Measurements from ENCODE around the gene ANKRD22.
"Not testable (repeated sequence)": the region's sequence is repeated elsewhere in the genome, so short reads cannot be mapped to it uniquely, and the experiment has no call there.

Gene ANKRD22

DNA sequence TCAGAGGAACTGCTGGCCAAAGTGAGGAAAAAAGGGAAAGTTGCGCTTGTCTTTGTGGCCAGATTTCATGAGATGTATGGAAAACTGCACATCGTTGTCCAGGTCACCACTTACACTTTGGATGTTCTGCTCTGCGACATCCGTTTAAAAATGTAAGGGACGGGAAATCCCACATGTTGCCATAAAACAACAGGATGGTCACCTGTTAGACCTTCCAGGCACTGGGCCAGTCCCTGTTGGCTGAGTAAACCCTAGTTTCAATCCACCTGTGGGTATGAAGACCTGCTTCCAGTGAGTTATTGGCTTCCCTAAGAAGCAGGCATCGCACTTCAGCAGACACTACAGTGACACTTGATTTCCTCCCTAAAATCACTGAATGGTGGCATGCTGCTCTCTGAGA is 25.7 kb upstream of the ANKRD22 start:
- DNase-seq (ENCODE audit: low read depth): no peak

DNA sequence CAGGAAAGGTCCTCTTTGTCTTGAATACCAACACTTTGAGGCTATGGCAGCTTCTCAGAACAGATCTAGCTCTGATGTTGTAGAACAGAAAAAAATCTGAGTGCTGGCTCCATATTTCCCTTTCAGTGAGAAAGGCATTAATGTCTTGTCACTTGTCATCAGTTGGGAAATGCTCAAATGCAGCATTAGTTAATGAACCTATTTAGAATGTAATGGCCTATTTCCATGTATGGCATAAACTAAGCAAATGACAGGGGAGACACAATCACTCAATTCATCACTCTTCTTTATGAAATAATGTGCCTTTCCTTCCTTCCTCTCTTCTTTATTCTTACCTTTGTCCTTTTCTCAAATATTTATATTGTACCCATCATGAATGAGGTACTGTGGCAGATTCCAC is 23.4 kb upstream of the ANKRD22 start:
- DNase-seq (ENCODE audit: low read depth): no peak

- no peak for DNase-seq (ENCODE audit: low read depth)
Observed at GRCh38 chr10:88874281-88874680, 22.6 kb upstream of the ANKRD22 start.

GRCh38 chr10:88873757-88874156 is 22.1 kb upstream of the ANKRD22 start:
- DNase-seq (ENCODE audit: low read depth): no peak

DNA sequence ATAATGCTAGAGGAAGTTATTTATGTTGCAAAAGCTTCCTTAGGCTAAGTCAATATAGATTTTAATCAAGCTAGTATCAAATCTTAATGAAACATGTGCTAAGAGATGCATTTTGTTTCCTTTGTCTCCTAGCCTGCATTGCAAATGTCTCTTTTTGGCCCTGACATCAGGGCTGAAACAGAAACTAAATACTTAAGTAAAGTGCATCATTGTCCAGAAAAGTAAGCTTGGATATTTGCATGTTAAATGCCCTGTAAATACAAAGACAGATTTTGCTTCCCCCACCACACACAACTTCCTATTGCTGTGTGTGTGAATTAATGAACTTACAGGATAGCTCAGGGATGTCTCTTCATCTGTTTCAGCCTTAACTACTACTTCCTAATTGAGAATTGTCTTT is 18.4 kb upstream of the ANKRD22 start:
- no peak for DNase-seq (ENCODE audit: low read depth)

DNA sequence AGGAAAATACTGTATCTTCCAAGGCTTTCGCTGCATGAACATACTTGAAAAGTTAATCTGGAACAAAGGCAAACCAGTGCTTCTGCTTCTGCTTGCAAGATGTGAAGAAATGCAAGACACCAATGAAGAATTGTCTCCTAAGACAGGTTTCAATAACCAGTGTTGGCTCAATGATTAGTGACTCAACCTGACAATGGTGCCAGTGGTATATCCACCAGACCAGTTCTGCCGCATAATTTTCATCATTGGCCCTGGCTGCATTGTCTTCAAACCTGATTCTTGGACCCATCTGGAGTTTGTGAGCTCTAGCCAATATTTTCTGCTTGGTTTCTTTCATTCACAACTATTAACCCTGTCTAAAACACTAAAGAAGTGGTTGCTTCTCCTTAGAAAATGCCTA is 14.8 kb upstream of the ANKRD22 start:
- no peak for DNase-seq (ENCODE audit: low read depth)

DNA sequence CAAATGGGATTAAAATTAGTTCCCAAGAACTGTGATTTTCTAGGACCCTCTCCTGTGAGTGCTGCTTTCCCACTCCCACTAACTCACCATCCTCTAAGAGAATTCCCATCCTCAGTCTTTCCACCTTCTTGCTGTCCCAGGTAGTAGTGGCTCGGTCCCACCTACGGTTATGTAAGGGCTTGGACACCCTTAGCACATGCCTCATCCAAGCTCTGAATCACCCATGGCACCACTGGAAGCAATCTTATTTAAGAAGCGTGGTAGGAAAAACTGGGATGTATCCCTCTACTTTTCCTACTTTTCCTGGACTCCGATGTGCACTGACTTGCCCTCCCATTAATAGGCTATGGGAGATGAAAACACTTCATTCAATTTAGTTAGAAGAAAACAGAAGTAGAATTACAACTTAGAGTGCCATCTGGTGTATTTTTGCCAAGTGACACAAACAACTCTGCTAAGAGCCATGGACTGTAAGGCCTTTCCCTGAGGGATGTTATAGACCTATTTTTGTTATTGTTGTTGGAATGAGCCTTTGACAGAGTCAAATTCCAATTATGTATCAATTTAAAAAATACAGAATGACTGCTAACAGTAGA is 13.7 kb upstream of the ANKRD22 start:
- DNase-seq (ENCODE audit: low read depth): no peak

GRCh38 chr10:88861036-88861435 is 9.4 kb upstream of the ANKRD22 start:
- no peak for DNase-seq (ENCODE audit: low read depth)

- no peak for DNase-seq (ENCODE audit: low read depth)
Observed at GRCh38 chr10:88858491-88858890, 6.8 kb upstream of the ANKRD22 start.

GRCh38 chr10:88857831-88858230 is 6.2 kb upstream of the ANKRD22 start:
- no peak for DNase-seq (ENCODE audit: low read depth)

- no peak for DNase-seq (ENCODE audit: low read depth)
Observed at GRCh38 chr10:88854684-88855083, 3.0 kb upstream of the ANKRD22 start.

DNA sequence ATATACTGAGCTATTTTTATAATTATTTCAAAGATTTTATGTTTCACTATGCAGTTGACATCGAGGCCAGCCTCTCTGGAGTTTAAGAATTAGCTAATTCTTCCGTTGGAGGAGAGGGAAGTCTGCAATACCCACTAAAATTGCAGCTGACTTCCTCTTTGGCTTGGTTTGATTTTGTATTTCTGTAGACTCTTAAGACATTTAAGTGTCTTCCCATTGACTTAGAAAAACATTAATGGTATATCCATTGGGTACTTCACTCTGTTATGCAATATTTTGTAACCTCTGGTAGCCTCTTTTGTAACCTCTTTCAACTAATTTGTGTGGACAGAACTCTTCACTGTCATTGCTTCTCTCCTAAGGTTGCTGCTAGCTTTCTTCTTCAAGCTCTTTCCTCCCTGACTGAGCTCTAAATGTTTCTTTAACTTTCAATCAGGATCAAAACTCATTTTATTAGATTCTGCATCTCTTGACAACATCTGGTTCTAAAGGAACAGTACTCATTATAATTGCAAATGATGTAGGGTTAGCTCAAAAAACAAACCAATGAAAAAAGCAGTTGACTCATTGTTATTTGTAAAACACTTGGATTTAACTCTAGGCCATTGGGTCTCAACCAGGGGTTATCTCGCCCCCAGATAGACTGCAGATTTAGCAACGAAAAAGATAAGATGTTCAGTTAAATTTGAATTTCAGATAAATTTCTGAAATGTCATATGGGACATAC is 1.7 kb upstream of the ANKRD22 start:
- DNase-seq (ENCODE audit: low read depth): no peak

DNA sequence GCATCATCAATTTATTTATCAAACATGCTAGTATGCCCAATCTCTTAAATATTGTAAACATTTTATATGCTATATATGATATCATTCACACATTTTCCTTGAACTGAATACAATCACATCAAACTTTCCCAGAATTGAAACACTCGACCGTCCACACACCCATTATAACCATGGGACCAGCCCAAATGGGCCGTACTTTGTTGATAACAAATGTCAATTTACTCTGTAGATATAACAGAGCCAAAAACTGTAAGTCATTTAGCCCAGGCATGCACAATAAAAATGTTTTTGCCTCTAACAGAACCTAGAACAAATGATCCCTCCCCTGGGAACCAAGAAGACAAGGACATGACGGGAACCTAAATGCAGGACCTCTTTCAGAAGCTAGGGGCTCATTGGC is 683 bp upstream of the ANKRD22 start:
- DNase-seq (ENCODE audit: low read depth): no peak

- DNase-seq (ENCODE audit: low read depth): no peak
Observed at GRCh38 chr10:88850712-88851111, 932 bp downstream of the ANKRD22 start.

- no peak for DNase-seq (ENCODE audit: low read depth)
Observed at GRCh38 chr10:88849234-88849633, 2.4 kb downstream of the ANKRD22 start.

DNA sequence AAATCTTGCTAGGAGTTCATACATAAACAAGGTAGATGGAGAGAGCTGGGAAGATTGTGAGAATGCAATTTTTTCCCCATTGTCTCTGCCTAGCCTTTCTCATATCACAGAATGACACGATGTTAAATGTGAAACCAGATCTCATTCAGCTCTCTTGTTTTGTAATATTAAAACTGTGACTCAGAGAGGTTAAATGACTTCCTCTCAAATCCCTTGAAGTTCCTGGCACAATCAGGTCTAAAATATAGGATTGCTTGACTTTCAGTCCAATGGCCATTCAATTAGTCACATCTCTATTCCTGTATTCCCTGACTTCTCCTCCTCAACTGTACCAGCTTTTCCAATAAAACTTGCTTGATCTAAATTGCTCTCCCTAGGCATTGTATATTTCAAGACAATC is 3.1 kb downstream of the ANKRD22 start:
- DNase-seq (ENCODE audit: low read depth): no peak

DNA sequence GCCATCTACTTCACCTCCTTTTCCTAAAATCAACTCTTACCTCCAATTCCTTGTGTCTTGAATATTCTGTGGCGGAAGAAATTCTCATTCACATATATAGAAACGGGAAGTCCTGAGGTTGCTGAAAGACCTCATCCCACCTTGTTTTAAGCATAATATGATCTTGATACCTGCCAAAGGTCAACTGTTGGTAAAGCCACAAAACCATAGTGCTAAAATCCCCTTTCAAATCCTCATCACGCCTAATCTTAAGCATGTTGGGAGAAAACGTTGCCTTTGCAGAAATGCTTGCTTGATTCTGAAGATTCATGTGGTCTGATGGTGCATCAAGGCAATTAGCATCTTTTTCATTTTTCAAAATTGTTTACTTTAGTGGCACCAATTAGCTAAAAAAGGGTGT is 8.5 kb downstream of the ANKRD22 start:
- DNase-seq (ENCODE audit: low read depth): no peak

- no peak for DNase-seq (ENCODE audit: low read depth)
Observed at GRCh38 chr10:88841316-88842111, 10.1 kb downstream of the ANKRD22 start.

DNA sequence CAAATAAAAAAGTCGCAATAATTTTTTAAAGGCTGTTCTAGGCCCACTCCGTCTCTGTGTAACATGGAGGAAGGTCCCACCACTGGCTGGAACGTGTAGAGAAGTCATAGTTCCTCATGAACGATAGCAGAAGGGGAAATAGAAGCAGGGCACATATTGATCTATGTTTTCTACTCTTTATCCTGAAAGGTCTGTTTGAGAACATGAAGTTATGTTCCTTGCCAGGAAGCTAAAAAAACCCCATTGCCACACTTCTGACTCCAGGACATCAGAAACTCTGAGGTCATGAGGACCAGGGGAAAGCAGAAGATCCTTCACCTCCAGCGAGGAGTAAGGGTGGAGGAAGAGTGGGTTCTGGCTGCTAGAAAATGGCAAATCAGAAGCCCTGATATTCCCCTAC is 10.8 kb downstream of the ANKRD22 start:
- DNase-seq (ENCODE audit: low read depth): no peak

DNA sequence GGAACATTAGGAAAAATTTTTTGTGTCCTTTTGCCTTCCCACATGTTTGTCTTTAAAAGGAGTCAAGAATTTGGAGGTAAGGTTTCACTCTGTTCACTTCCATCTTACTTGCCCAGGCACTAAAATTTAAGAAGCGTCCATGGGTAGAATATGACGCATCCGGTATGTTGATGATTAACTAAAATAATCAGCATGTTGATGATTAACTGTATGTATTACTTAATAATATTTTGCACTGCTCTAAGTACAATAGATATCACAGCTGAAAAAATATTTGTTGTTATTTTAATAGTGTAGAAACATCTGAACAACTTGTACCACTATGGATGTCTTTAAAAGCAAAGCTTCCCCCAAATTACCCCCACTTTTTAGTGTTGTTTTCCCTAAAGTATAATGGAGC is 11.5 kb downstream of the ANKRD22 start:
- DNase-seq (ENCODE audit: low read depth): no peak

DNA sequence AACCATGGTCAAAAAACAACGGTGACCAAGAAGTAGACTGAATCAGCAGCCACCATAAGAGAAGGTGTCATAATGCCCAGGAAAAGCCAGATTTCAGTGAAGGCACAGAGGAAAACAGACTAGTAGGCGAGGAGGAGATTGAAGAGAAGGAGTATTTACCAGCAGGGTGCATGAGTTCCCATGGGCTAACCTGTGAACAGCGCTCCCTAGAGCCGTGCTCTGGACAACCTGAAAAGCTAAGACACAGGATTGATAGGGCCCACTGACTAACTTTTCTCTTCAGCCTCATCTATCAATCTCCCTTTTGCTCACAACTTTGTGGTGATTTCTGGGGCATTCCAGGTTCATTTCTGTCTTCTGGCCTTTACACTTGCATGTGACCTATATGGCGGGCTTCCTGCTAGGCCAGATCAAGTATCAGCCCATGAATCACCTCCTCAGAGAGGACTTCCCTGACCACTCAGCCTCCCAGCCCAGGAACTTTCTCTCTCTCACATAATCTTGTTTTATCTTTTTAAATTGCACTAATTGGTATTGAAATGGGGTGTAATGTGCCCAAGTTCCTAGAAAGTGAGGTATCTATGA is 12.8 kb downstream of the ANKRD22 start:
- DNase-seq (ENCODE audit: low read depth): no peak

DNA sequence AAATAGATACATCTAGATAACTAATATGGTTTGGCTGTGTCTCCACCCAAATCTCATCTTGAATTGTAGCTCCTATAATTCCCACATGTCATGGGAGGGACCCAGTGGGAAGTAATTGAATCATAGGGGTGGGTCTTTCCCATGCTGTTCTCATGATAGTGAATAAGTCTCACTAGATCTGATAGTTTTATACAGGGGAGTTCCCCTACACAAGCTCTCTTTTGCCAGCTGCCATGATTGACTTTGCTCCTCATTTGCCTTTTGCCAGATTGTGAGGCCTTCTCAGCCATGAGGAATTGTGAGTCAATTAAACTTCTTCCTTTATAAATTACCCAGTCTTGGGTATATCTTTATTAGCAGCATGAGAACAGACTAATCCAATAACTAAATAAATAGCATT is 14.0 kb downstream of the ANKRD22 start:
- not testable (repeated sequence) for DNase-seq (ENCODE audit: low read depth)

GRCh38 chr10:88835910-88836221 is 15.8 kb downstream of the ANKRD22 start:
- DNase-seq (ENCODE audit: low read depth): no peak
